OCI-LY1 (cell line): Measurements from ENCODE around the gene SLC4A1.

Experiments
- H2AFZ ChIP-seq: fragments of 200-600 bp; sonication (generic), shearing (Covaris generic); 2 replicates; pipeline ENCODE4 v1.6.0; 2014; ENCODE audit warnings: antibody characterized with exemption, mild to moderate bottlenecking, low read length
- H3F3A ChIP-seq: fragments of 200-600 bp; sonication (generic), shearing (Covaris generic); 2 replicates; pipeline ENCODE4 v1.6.0; 2014; ENCODE audit warnings: mild to moderate bottlenecking, antibody characterized with exemption, low read length, moderate library complexity; ENCODE audit not compliant: insufficient read depth
- H3K27ac ChIP-seq: fragments of 200-600 bp; sonication (generic); 2 replicates; pipeline ENCODE4 v1.5.1; 2014; ENCODE audit warnings: low read length, mixed run types, mild to moderate bottlenecking, low read depth; ENCODE audit not compliant: poor library complexity, severe bottlenecking
- H3K27me3 ChIP-seq: fragments of 200-600 bp; sonication (generic); 2 replicates; pipeline ENCODE4 v1.6.0; 2014; ENCODE audit warnings: antibody characterized with exemption, mild to moderate bottlenecking, low read length, moderate library complexity; ENCODE audit not compliant: insufficient read depth
- H3K36me3 ChIP-seq: fragments of 200-600 bp; sonication (generic); 2 replicates; pipeline ENCODE4 v1.6.1; 2014; ENCODE audit warnings: mild to moderate bottlenecking, antibody characterized with exemption, low read length, moderate library complexity, mixed read lengths; ENCODE audit not compliant: insufficient read depth
- H3K4me1 ChIP-seq: fragments of 200-600 bp; sonication (generic); 2 replicates; pipeline ENCODE4 v1.5.1; 2014; ENCODE audit warnings: mild to moderate bottlenecking, low read length, moderate library complexity; ENCODE audit not compliant: insufficient read depth, severe bottlenecking
- H3K4me2 ChIP-seq: fragments of 200-600 bp; sonication (generic), shearing (Covaris generic); 2 replicates; pipeline ENCODE4 v1.6.1; 2014; ENCODE audit warnings: low read length
- H3K4me3 ChIP-seq: fragments of 200-600 bp; sonication (generic); 2 replicates; pipeline ENCODE4 v1.5.1; 2014; ENCODE audit warnings: low read length, low read depth, mild to moderate bottlenecking, mixed read lengths; ENCODE audit not compliant: poor library complexity, severe bottlenecking
- H3K79me2 ChIP-seq: fragments of 200-600 bp; shearing (Covaris generic); 2 replicates; pipeline ENCODE4 v1.6.1; 2016; ENCODE audit warnings: mixed run types, low read length, mixed read lengths; ENCODE audit not compliant: insufficient read depth
- H3K9ac ChIP-seq: fragments of 200-600 bp; sonication (generic), shearing (Covaris generic); 2 replicates; pipeline ENCODE4 v1.6.1; 2014; ENCODE audit warnings: mild to moderate bottlenecking, low read length, mixed read lengths
- H3K9me2 ChIP-seq: fragments of 200-600 bp; sonication (generic), shearing (Covaris generic); 2 replicates; pipeline ENCODE4 v1.6.1; 2014; ENCODE audit warnings: low read depth, mild to moderate bottlenecking, low read length, mixed read lengths
- H3K9me3 ChIP-seq: fragments of 200-600 bp; shearing (Covaris generic); 2 replicates; pipeline ENCODE4 v1.6.1; 2014; ENCODE audit warnings: low read length, mixed read lengths
- H4K20me1 ChIP-seq: fragments of 200-600 bp; sonication (generic), shearing (Covaris generic); 2 replicates; pipeline ENCODE4 v1.6.0; 2016; ENCODE audit warnings: mild to moderate bottlenecking, low read length; ENCODE audit not compliant: insufficient read depth
- EZH2 ChIP-seq: fragments of 200-600 bp; sonication (generic), shearing (Covaris generic); IDR thresholded peaks from 2 replicates; pipeline ENCODE4 v1.8.0; 2017; ENCODE audit warnings: borderline replicate concordance, mixed run types, mild to moderate bottlenecking, antibody characterized with exemption, low read length, moderate library complexity, mixed read lengths
- TF ChIP-seq, protein P1 (sequence below): fragments of 200-600 bp; sonication (generic), shearing (Covaris generic); IDR thresholded peaks from 2 replicates; pipeline ENCODE4 v1.5.1; 2017; ENCODE audit warnings: mild to moderate bottlenecking, antibody characterized with exemption, low read length, moderate library complexity, mixed read lengths

SLC4A1 gene

DNA sequence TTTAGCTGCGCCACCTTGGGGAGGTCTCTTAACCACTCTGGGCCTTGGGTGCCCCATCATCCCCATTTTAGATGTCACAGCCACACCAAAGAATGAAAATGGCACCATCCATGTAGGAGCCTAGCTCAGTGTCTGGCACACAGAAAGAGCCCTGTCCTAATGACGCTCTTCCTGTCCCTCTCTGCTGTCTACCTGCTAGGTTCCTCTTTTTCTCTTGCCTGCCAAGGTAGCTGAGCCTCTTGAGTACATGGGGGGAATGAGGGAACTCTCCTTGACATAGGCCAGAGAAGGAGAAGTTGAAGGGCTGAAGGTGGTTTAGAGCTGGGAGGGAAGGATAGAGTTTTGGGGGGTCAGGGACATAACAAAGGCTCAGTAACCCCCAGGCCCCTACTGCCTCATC, 42.3 kb upstream of the SLC4A1 start:
- Histone ChIP-seq H3K9me2 (no peaks in the 10 kb centered on the region), H3K4me3 (no peak overlapping the region), H3F3A (no peaks in the 10 kb centered on the region), H2AFZ (no peak overlapping the region), H3K27ac (no peak overlapping the region), H3K27me3 (no peaks in the 10 kb centered on the region), H3K9me3 (no peaks in the 10 kb centered on the region), H3K4me1 (peaks cover 11% of the 10 kb centered on the region), H3K9ac (no peak overlapping the region), H4K20me1 (no peaks in the 10 kb centered on the region), H3K36me3 (no peaks in the 10 kb centered on the region), H3K4me2 (no peak overlapping the region), H3K79me2 (no peaks in the 10 kb centered on the region)
- TF ChIP-seq, protein P1, sequence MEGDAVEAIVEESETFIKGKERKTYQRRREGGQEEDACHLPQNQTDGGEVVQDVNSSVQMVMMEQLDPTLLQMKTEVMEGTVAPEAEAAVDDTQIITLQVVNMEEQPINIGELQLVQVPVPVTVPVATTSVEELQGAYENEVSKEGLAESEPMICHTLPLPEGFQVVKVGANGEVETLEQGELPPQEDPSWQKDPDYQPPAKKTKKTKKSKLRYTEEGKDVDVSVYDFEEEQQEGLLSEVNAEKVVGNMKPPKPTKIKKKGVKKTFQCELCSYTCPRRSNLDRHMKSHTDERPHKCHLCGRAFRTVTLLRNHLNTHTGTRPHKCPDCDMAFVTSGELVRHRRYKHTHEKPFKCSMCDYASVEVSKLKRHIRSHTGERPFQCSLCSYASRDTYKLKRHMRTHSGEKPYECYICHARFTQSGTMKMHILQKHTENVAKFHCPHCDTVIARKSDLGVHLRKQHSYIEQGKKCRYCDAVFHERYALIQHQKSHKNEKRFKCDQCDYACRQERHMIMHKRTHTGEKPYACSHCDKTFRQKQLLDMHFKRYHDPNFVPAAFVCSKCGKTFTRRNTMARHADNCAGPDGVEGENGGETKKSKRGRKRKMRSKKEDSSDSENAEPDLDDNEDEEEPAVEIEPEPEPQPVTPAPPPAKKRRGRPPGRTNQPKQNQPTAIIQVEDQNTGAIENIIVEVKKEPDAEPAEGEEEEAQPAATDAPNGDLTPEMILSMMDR: no peak
- TF ChIP-seq EZH2: no peak

GRCh38 chr17:44309472-44309871, 41.5 kb upstream of the SLC4A1 start:
- Histone ChIP-seq H3K9ac (no peak overlapping the region), H3K4me1 (peaks cover 7% of the 10 kb centered on the region), H3K4me3 (no peak overlapping the region), H3K36me3 (no peaks in the 10 kb centered on the region), H3K9me2 (no peaks in the 10 kb centered on the region), H3K4me2 (no peak overlapping the region; the same call in 1 of the 2 replicates), H4K20me1 (no peaks in the 10 kb centered on the region), H3K79me2 (no peaks in the 10 kb centered on the region), H3K9me3 (no peaks in the 10 kb centered on the region), H3F3A (no peaks in the 10 kb centered on the region), H3K27ac (no peak overlapping the region), H3K27me3 (no peaks in the 10 kb centered on the region), H2AFZ (no peak overlapping the region)
- TF ChIP-seq, protein P1: no peak
- no peak for TF ChIP-seq EZH2

DNA sequence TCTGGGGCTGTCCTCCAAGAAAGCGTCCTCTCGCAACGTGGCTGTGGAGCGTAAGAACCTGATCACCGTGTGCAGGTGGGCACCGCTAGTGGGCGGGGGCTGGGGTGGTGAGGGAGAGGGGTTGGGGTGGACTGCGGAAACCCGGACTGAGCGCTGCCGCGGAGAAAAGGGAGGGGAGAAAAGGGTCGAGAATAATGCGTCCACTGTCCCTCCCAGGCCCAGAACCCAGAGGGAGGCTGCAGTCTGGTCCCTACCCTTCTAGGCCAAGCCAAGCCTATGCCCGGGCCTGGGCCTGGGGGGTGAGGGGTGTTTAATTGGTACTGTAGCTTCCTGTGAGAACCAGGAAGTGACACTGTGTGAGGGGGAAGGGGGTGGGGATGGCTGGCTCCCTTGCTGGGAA, 40.9 kb upstream of the SLC4A1 start:
- Histone ChIP-seq H3K27me3 (peaks cover 2% of the 10 kb centered on the region; the same call in 1 of the 2 replicates), H3K4me1 (peaks cover 7% of the 10 kb centered on the region), H2AFZ (no peak overlapping the region), H3K36me3 (no peaks in the 10 kb centered on the region), H3K9me3 (no peaks in the 10 kb centered on the region), H3F3A (no peaks in the 10 kb centered on the region), H4K20me1 (no peaks in the 10 kb centered on the region), H3K79me2 (no peaks in the 10 kb centered on the region), H3K27ac (no peak overlapping the region), H3K4me2 (peak overlapping the region; percentile 89), H3K9ac (no peak overlapping the region), H3K9me2 (no peaks in the 10 kb centered on the region), H3K4me3 (peak overlapping the region; percentile 52)
- TF ChIP-seq, protein P1: no peak
- TF ChIP-seq EZH2: no peak
